Spleen (tissue), 7 donors: ENCODE measurements around the gene RETSAT.

Experiments used
- POLR2A ChIP-seq, 3 donors: fragments of 450-650 bp; IDR thresholded peaks; one replicate each; pipeline ENCODE4 v1.5.1; 2017; ENCODE audit warnings: antibody characterized with exemption in 3 of 3, mild to moderate bottlenecking in 1 of 3
- POLR2AphosphoS5 ChIP-seq, 3 donors: sonication (generic); formaldehyde crosslinking; IDR thresholded peaks; one replicate each; pipeline ENCODE4 v1.5.1; 2017; ENCODE audit warnings: antibody characterized with exemption in 3 of 3
- TF ChIP-seq, protein P1 (sequence below), 11 experiments: fragments of 200-600 bp in 7 of 11; fragments of 450-650 bp in 4 of 11; sonication (generic) in 4 of 11; IDR thresholded peaks in 8 of 11; conservative IDR thresholded peaks in 3 of 11; 1 replicate in 7 of 11; 2 replicates in 4 of 11; pipeline versions ENCODE4 v1.4.0 to v1.8.0; 2016 to 2021; ENCODE audit warnings: antibody characterized with exemption in 11 of 11, inconsistent platforms in 4 of 11, mild to moderate bottlenecking in 1 of 11
- donor health status: DM: no; HTN: no; CAD: no; lungs with moderate emphysema.
- donor health status: DM: no; HTN: no; CAD: no.
- donor health status: DM: no; HTN: no; CAD: no.

DNA sequence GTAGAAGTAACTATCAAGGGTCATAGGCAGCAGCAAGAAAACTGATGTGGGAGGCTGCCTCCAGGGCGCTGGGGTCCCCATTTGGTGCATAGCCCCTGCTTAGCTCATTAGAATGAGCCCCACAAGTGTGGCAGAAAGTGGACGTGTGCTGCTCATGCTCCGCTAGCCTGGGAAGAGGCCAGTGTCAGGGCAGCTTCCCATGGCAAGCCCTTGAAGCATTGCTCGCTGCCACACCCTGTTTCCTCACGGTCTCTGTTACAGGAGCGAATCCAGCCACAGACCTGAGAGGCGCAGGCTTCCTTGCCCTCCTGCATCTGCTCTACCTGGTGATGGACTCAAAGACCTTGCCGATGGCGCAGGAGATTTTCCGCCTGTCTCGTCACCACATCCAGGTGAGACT, 22.8 kb upstream of the RETSAT start:
- TF ChIP-seq, protein P1, sequence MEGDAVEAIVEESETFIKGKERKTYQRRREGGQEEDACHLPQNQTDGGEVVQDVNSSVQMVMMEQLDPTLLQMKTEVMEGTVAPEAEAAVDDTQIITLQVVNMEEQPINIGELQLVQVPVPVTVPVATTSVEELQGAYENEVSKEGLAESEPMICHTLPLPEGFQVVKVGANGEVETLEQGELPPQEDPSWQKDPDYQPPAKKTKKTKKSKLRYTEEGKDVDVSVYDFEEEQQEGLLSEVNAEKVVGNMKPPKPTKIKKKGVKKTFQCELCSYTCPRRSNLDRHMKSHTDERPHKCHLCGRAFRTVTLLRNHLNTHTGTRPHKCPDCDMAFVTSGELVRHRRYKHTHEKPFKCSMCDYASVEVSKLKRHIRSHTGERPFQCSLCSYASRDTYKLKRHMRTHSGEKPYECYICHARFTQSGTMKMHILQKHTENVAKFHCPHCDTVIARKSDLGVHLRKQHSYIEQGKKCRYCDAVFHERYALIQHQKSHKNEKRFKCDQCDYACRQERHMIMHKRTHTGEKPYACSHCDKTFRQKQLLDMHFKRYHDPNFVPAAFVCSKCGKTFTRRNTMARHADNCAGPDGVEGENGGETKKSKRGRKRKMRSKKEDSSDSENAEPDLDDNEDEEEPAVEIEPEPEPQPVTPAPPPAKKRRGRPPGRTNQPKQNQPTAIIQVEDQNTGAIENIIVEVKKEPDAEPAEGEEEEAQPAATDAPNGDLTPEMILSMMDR (IDR thresholded peaks at IDR 0.05 in 8 of 11, conservative IDR thresholded peaks at IDR 0.05 in 3 of 11): no peak
- TF ChIP-seq POLR2A (IDR thresholded peaks at IDR 0.05) (no peak), POLR2AphosphoS5 (IDR thresholded peaks at IDR 0.05) (no peak)
